GM18519 (cell line): ENCODE data around the gene ARID4A.
A peak's percentile ranks its signal among the peaks of the same experiment; 100 is the strongest.
"Not testable (repeated sequence)": the region's sequence is repeated elsewhere in the genome, so short reads cannot be mapped to it uniquely, and the experiment has no call there.

Experiments used
- ATAC-seq: cut with Tn5 transposase; IDR thresholded peaks from one replicate; pipeline ENCODE4 v1.9.1; 2021; ENCODE audit warnings: mild to moderate bottlenecking, moderate library complexity; ENCODE audit not compliant: unreplicated experiment, low FRiP score

The ARID4A gene

GRCh38 chr14:58292187-58292586 lies 6.2 kb upstream of the ARID4A start:
- no peak for ATAC-seq

DNA sequence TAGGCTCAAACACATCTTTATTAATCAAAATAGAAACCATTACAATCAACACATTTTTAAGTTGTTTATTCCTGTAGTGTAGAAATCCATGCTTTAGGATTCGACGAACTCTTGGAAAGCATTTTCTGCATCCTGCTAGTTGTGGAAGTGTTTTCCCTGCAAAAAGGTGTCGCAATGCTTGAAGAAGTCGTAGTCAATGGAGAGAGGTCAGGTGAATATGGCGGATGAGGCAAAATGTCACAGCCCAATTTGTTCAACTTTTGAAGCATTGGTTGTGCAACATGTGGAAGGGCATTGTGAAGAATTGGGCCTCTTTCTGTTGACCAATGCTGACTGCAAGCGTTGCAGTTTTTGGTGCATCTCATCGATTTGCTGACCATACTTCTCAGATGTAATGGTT lies 4.2 kb upstream of the ARID4A start:
- no peak for ATAC-seq

DNA sequence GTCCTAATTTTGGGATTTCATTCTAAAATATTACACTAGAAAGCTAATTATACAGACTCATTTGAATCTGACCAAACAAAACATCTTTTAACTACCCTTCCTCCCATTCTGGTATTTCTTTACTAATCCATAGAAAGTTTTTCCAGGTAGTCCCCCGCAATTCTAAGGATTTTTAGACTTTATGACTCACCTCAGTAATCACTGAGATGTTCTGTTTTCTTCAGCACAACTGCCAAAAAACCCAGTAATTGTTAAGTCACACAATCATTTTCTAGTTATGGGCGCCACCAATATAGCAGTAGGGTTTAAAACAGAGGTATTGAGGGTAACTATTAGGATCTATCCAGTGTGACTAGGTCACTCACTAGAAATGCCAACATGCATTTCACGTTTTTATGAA lies 1.6 kb upstream of the ARID4A start:
- no peak for ATAC-seq

GRCh38 chr14:58297412-58297761 lies 968 bp upstream of the ARID4A start:
- ATAC-seq, result peak; percentile 0

DNA sequence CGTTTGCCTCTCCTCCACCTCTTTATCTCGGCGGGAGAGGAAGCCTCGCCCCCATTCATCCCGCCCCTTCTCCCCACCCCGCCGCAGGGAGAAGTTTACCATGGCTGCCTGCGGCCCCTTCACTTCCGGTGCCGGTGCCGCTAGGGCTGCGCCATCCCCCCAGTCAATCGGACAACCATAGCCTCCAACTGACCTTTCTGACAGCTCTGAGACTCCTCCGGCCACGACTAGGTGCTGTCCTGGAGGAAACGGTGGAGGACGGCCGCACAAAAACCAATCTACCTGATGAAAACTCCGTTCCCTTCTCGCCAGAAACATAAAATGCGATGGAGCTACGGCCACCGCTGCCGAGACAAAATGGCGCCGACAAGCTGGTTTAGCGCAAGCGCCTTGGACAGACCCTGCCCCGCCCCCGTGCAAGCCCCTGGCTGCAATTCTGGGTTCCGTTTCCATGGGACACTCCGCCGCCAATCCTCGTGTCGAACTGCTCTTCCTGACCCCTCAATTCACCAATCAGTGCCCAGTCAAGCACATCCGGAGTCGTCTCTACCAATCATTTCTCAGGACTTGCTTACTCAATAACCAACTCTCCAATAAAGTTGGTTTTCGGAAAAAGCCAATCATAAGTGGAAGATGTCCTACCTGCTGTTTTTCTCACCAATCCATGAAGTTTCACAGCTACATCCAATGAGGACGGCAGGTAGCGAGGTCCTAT lies 436 bp upstream of the ARID4A start:
- peak; percentile 86 for ATAC-seq

GRCh38 chr14:58299401-58300330 lies 1.3 kb downstream of the ARID4A start:
- ATAC-seq, result no peak

DNA sequence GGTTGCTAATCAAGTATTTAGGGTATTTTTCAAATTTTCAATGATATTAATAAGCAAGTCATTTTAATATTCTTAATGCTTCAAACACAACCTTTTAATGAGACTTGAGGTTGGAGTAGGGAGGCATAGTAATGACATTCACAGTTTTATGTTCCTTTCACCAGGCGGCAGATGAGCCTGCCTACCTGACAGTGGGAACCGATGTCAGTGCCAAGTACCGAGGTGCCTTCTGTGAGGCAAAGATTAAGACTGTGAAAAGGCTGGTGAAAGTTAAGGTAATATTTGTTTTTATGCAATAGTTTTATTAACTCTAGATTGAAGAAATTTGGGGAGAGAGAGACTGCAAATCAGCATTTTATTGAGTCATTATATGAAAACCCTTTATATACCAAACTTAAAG lies 3.1 kb downstream of the ARID4A start:
- ATAC-seq, result no peak

DNA sequence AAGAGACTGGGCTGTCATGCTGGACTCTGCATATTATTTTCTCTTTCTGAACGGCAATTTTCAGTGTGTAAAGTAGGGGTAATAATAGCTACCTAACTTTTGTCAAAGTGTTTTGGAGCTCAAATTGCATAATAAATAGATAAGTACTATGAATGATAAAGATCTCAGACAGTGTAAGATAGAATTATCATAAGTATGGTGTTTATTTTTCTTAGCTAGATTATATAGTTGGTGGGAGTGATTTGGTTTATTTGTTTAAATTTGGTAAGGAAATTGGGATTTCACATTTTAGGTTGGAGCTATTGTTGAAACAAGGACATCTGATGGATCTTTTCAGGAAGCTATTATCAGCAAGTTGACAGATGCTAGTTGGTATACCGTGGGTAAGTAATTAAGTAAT lies 7.4 kb downstream of the ARID4A start:
- no peak for ATAC-seq

DNA sequence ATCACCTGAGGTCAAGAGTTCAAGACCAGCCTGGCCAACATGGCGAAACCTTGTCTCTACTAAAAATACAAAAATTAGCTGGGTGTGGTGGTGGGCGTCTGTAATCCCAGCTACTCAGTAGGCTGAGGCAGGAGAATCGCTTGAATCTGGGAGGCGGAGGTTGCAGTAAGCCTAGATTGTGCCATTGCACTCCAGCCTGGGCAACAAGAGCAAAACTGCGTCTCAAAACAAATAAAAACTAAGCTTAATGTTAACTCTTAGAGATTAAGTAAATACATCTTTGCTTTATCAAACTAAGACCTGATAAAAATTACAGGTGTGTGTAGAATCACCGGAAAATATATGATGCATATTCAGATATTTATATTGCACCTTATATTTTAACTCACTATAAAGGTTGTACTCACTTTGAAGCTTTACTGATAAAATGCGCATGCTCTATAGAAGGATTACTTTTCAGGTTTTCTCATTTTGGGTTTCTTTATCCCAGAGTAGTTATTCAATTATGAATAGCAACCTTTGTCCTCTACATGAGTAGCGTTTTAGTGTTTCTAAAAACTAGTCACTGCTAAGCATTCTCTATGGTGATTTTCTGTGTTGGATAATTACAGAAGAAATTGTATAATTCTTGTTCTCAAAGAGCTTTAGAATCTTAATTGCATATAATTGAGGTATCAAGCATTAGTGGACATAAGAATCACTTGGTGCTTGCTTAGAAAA lies 9.4 kb downstream of the ARID4A start:
- no peak for ATAC-seq

- no peak for ATAC-seq
Observed at GRCh38 chr14:58309086-58309485, 10.7 kb downstream of the ARID4A start.

DNA sequence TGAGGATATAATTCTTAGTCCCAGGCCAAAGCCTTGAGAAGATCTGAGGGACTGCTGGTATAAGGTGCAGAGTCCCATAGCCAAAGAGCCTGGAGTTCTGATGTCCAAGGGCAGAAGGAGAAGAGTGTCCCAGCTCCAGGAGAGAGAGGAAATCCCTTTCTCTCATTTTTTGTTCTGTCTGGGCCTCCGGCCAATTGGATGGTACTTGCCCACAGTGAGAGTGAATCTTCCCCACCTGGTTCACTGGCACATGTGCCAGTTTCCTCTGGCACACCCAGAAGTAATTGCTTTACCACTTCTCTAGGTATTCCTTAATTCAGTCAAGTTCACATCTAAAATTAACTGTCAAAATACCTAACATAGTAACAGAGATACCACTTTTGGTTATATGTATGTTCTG lies 15.3 kb downstream of the ARID4A start:
- no peak for ATAC-seq

DNA sequence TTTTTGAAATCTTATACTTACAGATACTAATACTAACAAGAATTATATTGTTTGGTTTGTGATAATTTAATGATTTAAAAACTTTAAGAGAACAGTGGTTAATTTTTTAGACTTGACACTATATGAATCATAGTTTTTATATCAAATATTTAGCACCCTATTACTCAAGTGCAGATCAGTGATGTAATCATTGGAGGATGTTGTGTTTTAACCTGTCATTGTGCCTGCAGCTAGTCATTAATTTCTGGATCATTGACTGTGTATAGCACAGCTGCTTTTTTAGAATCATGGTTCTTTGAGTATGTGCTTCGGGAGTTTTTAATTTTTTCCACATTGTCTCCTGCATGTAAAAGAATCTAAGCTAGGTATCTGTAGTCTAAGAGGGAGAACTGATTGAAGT lies 17.3 kb downstream of the ARID4A start:
- no peak for ATAC-seq

- ATAC-seq, result no peak
Observed at GRCh38 chr14:58327019-58327418, 28.7 kb downstream of the ARID4A start.

DNA sequence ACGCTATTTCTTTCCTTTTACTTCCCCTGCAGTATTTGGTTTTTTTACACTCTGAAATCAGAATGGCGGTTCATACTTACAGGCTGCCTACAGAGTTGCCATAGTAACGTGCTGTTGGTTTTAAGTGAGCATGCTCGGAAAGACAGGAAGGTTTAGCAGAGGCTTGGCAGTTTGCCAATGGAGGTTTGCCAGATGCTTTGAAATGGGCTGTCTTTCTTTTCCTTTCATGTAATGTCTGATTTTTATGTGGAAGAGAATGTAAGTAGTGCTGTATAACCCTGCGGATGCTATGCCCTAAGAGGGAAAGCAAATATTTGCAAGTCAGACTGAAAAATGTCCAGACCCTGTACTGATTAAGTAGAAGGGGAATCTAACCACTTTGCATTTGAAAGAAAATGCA lies 32.8 kb downstream of the ARID4A start:
- peak; percentile 83 for ATAC-seq

DNA sequence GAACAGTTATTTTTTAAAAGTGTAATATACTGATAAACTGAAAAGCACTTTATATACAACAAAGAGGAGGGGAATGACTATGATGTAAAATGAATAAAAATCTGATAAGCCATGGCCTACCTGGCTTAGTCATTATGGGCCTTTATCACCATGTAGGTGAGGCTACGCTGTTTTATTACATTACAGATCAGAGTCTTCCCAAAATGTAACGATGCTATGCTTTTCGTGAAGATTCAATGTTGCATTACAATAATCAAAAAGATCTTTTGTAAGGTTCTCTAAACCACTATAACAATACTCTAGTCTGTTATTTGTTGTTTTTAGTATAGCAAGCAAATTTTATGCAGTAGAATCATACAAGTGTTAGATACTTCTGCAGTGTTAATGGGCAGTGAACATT lies 34.2 kb downstream of the ARID4A start:
- no peak for ATAC-seq

- not testable (repeated sequence) for ATAC-seq
Observed at GRCh38 chr14:58339666-58340065, 41.3 kb downstream of the ARID4A start.

DNA sequence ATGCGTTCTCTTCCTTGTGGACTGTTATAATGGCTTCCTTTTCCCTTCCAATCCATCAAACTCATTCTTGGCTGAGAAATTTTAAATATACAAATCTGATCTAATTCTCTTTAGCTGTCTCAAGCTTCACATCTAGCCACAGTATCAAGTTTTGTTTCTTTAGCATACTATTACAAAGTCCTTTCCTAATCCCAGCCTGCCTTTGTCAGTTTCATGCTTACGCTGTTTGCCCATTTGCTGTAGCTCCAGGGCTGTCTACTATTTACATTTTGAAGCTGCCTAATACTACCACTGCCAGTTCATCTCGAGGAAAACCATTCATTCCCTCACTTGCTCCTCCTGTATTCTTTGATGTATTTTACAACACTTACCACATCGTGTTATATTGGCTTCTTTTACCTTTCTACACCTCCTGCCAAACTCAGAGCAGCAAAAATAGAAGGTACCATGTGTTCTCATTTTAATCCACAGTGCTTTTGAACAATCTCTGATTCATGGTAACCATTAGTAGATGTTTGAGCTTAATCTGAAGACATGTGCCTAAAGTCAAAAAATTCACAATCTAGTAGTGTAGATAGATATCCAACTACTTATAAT lies 42.9 kb downstream of the ARID4A start:
- no peak for ATAC-seq

DNA sequence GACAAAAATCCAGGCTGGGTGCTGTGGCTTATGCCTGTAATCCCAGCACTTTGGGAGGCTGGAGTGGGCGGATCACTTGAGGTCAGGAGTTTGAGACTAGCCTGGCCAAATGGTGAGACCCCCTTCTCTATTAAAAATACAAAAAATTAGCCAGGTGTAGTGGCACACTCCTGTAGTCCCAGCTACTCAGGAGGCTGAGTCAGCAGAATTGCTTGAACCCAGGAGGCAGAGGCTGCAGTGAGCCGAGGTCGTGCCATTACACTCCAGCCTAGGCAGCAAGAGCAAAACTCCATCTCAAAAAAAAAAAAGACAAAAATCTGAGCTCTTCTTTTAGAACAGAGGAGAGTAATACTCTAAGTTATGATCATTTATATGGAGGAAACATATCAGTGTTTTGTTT lies 45.2 kb downstream of the ARID4A start:
- not testable (repeated sequence) for ATAC-seq

- ATAC-seq, result no peak
Observed at GRCh38 chr14:58353516-58354299, 55.4 kb downstream of the ARID4A start.

- ATAC-seq, result no peak
Observed at GRCh38 chr14:58354808-58355207, 56.5 kb downstream of the ARID4A start.
